OCI-LY7 (cell line): ENCODE measurements around the gene HOXB8. TPM values are rescaled to one million over a fixed set of nuclear protein-coding genes. Genes with fewer than 3 reads are reported as not detected.

Experiments used
- BruUV-seq: library from RNA; stranded (reverse); fragments of 400-500 nt; replicated peaks from 2 replicates; lab custom pipeline; 2021; lab: Mats Ljungman, UMichigan
- CTCF ChIA-PET: fragments of 300-600 bp; sonication (Branson Sonifier 250); formaldehyde crosslinking; loops from one replicate; lab custom pipeline; 2022; ENCODE audit warnings: antibody characterized with exemption; ENCODE audit not compliant: unreplicated experiment; lab: Charles Lee
- POLR2A ChIA-PET: fragments of 300-600 bp; sonication (Branson Sonifier 250); formaldehyde crosslinking; loops from one replicate; lab custom pipeline; 2022; ENCODE audit warnings: antibody characterized with exemption; lab: Charles Lee
- DNase-seq: peaks from one replicate; pipeline ENCODE4 v3.0.0-alpha.2; 2015; ENCODE audit warnings: low spot score
- H2AFZ ChIP-seq: fragments of 200-600 bp; sonication (generic), shearing (Covaris generic); 2 replicates; pipeline ENCODE4 v1.6.1; 2014; ENCODE audit warnings: mild to moderate bottlenecking, antibody characterized with exemption, low read length, moderate library complexity
- H3K27ac ChIP-seq: fragments of 200-600 bp; sonication (generic); 2 replicates; pipeline ENCODE4 v1.5.1; 2014; ENCODE audit warnings: mixed run types, low read depth, mild to moderate bottlenecking, moderate library complexity, low read length, inconsistent platforms; ENCODE audit not compliant: poor library complexity, severe bottlenecking
- H3K36me3 ChIP-seq: fragments of 200-600 bp; sonication (generic); 2 replicates; pipeline ENCODE4 v1.6.1; 2014; ENCODE audit warnings: mild to moderate bottlenecking, antibody characterized with exemption, low read length, moderate library complexity, mixed read lengths; ENCODE audit not compliant: insufficient read depth
- H3K4me1 ChIP-seq: fragments of 200-600 bp; sonication (generic); 2 replicates; pipeline ENCODE4 v1.5.1; 2014; ENCODE audit warnings: mild to moderate bottlenecking, low read length; ENCODE audit not compliant: insufficient read depth, poor library complexity, severe bottlenecking
- H3K4me2 ChIP-seq: fragments of 200-600 bp; sonication (generic); 2 replicates; pipeline ENCODE4 v1.6.1; 2014; ENCODE audit warnings: mild to moderate bottlenecking, low read length
- H3K4me3 ChIP-seq: fragments of 200-600 bp; sonication (generic); 2 replicates; pipeline ENCODE4 v1.5.1; 2014; ENCODE audit warnings: mild to moderate bottlenecking, low read depth, low read length; ENCODE audit not compliant: poor library complexity, severe bottlenecking
- H3K79me2 ChIP-seq: fragments of 200-600 bp; sonication (generic); 2 replicates; pipeline ENCODE4 v1.6.1; 2016; ENCODE audit warnings: low read depth, mild to moderate bottlenecking, low read length, moderate library complexity, mixed read lengths; ENCODE audit not compliant: insufficient read depth
- H3K9me2 ChIP-seq: fragments of 200-600 bp; sonication (generic); 2 replicates; pipeline ENCODE4 v1.6.1; 2016; ENCODE audit warnings: mild to moderate bottlenecking, low read length, mixed read lengths; ENCODE audit not compliant: insufficient read depth
- H3K9me3 ChIP-seq: fragments of 200-600 bp; sonication (generic); 2 replicates; pipeline ENCODE4 v1.6.1; 2014; ENCODE audit warnings: mild to moderate bottlenecking, mixed run types, low read length, mixed read lengths
- H4K20me1 ChIP-seq: fragments of 200-600 bp; sonication (generic); 2 replicates; pipeline ENCODE4 v1.6.1; 2014; ENCODE audit warnings: mild to moderate bottlenecking, antibody characterized with exemption, low read length, moderate library complexity, mixed read lengths; ENCODE audit not compliant: insufficient read depth
- EZH2phosphoT487 ChIP-seq: fragments of 200-600 bp; sonication (generic); IDR thresholded peaks from 2 replicates; pipeline ENCODE4 v1.6.1; 2018; ENCODE audit warnings: low read depth, borderline replicate concordance, mild to moderate bottlenecking, mixed run types, antibody characterized with exemption, low read length, moderate library complexity, mixed read lengths
- intact Hi-C: fragments of 100-400 bp; cut with micrococcal nuclease; formaldehyde crosslinking; loops from one replicate; pipeline ENCODE4 v1.10.0; 2022; ENCODE audit not compliant: unreplicated experiment
- total RNA-seq, 2 experiments: library from RNA; depleted of rRNA in 1 of 2; stranded (reverse); fragments of >200 nt in 1 of 2; shearing (Covaris generic) in 1 of 2; gene quantifications; 2 replicates each; pipeline ENCODE4 v1.2.3, GENCODE V29; 2014 to 2022
- TF ChIP-seq, protein P1 (sequence below): fragments of 200-600 bp; sonication (generic); conservative IDR thresholded peaks from 2 replicates; pipeline ENCODE4 v1.5.1; 2014; ENCODE audit warnings: mild to moderate bottlenecking, antibody characterized with exemption, low read length, moderate library complexity, mixed read lengths

Gene HOXB8
- total RNA-seq, 2 experiments from 2014 or later = not detected

DNA sequence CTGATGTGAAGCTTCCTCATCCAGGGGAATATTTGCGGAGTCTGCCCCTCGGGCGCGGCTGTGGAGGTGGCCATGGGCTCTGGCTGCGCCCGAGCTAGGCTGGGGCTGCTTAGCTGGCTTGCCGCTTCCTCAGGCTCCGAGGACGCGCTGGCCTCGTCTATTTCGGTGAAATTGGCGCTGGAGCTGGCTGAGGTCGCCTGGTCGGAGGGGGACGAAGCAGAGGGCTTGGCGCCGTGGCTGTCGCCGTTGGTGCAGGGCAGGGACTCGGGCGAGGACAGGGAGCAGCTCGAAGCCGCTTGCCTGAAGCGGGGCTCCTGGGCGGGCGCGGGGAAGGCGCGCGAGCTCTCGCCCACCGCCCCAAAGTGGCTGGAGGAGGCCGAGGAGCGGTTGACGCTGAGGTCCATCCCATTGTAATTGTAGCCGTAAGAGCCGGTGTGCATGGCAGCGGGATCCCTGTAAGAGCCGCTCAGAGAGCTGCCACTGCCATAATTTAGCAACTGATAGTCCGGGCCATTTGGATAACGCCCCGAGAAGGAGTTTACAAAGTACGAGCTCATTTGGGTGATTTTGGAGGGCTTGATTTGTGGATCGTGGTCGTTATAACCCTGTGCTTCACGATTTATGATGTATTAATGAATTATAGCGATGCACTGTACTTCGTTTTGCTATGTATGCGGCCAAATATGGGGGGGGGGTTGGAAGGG, 21.8 kb downstream of the HOXB8 start, which contains the start of gene HOXB5:
Gene HOXB5, minus strand, starts transcription at position 654 of the 704 bp plus-strand sequence. Its CDS starts 97 bp downstream, at position 557.
- H3K79me2 ChIP-seq = no peaks in the 10 kb centered on the region
- H3K27ac ChIP-seq = no peak within 1 kb of the TSS
- CTCF ChIA-PET = interaction anchor here (1.1 kb wide), 1 partner anchor 243 kb away, joined by 3 read pairs; no protein-coding TSS in a partner anchor
- TF ChIP-seq, protein P1, sequence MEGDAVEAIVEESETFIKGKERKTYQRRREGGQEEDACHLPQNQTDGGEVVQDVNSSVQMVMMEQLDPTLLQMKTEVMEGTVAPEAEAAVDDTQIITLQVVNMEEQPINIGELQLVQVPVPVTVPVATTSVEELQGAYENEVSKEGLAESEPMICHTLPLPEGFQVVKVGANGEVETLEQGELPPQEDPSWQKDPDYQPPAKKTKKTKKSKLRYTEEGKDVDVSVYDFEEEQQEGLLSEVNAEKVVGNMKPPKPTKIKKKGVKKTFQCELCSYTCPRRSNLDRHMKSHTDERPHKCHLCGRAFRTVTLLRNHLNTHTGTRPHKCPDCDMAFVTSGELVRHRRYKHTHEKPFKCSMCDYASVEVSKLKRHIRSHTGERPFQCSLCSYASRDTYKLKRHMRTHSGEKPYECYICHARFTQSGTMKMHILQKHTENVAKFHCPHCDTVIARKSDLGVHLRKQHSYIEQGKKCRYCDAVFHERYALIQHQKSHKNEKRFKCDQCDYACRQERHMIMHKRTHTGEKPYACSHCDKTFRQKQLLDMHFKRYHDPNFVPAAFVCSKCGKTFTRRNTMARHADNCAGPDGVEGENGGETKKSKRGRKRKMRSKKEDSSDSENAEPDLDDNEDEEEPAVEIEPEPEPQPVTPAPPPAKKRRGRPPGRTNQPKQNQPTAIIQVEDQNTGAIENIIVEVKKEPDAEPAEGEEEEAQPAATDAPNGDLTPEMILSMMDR = no peak
- TF ChIP-seq EZH2phosphoT487 = no peak
- no peak within 1 kb of the TSS for H3K4me3 ChIP-seq
- intact Hi-C loops = loop anchor here (10.0 kb wide), 1 partner anchor 328 kb away; no protein-coding TSS in a partner anchor
- peaks cover 6% of the 10 kb centered on the region for H3K4me1 ChIP-seq
- H4K20me1 ChIP-seq = no peaks in the 10 kb centered on the region
- H3K36me3 ChIP-seq = no peaks in the 10 kb centered on the region
- POLR2A ChIA-PET = no interaction called here
- no peaks in the 10 kb centered on the region for H3K9me3 ChIP-seq
- DNase-seq = no peak
- BruUV-seq = no TSS peak
- H3K4me2 ChIP-seq = peak within 1 kb of the TSS; percentile 35; the same call in 1 of the 2 replicates
- no peak within 1 kb of the TSS; the same call in 1 of the 2 replicates for H2AFZ ChIP-seq
- no peaks in the 10 kb centered on the region for H3K9me2 ChIP-seq

DNA sequence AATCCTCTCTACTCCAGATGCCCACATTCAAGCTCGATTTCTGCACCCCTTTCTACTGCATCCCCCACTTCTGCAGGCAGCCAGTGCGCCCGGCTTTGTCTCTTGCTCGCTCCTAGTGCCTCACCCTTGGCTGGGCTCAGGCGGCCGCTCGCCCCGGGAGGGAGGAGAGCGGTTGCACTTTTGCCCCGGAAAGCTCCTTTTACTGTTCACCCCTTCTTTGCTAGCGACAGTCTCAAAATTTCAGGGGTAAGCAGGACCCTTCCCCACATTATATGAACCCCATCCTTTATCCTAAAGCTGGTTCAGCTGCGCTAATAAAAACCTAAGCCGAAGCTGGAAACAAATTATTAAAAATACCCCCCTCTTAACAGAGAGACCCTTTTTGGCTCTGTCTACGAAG, 22.5 kb downstream of the HOXB8 start:
- Histone ChIP-seq H3K79me2 (no peaks in the 10 kb centered on the region), H3K4me2 (no peak overlapping the region), H3K27ac (no peak overlapping the region), H4K20me1 (no peaks in the 10 kb centered on the region), H3K9me3 (no peaks in the 10 kb centered on the region), H2AFZ (no peak overlapping the region), H3K9me2 (no peaks in the 10 kb centered on the region), H3K4me3 (no peak overlapping the region), H3K36me3 (no peaks in the 10 kb centered on the region), H3K4me1 (peaks cover 6% of the 10 kb centered on the region)
- CTCF ChIA-PET = interaction anchor here (1.1 kb wide), 1 partner anchor 242 kb away, joined by 3 read pairs; no protein-coding TSS in a partner anchor
- DNase-seq = no peak
- intact Hi-C loops = loop anchor here (10.0 kb wide), 1 partner anchor 328 kb away; no protein-coding TSS in a partner anchor
- POLR2A ChIA-PET = no interaction called here
- TF ChIP-seq, protein P1 = no peak
- no peak for TF ChIP-seq EZH2phosphoT487
- BruUV-seq = no TSS peak
